SK-N-SH treated with all-trans-retinoic acid at 6 μM for 48 hours (cell line): Measurements from ENCODE around the gene ACTBL2.

Experiments
- ARNTL ChIP-seq: fragments of 450-650 bp; formaldehyde crosslinking; IDR thresholded peaks from 2 replicates; pipeline ENCODE4 v1.5.0; 2020; ENCODE audit warnings: low read depth, mild to moderate bottlenecking, moderate library complexity, borderline replicate concordance
- CREB5 ChIP-seq: fragments of 250-450 bp; sonication (Bioruptor Pico); IDR thresholded peaks from 2 replicates; pipeline ENCODE4 v1.5.1; 2020; ENCODE audit warnings: low read depth, mild to moderate bottlenecking, moderate library complexity
- ESRRG ChIP-seq: fragments of 250-450 bp; sonication (Bioruptor Pico); IDR thresholded peaks from 2 replicates; pipeline ENCODE4 v1.6.1; 2021; ENCODE audit warnings: mild to moderate bottlenecking
- GLIS3 ChIP-seq: fragments of 250-450 bp; sonication (Bioruptor Pico); IDR thresholded peaks from 2 replicates; pipeline ENCODE4 v1.5.0; 2020; ENCODE audit warnings: mild to moderate bottlenecking, moderate library complexity
- POU6F1 ChIP-seq: fragments of 250-450 bp; sonication (Bioruptor Pico); IDR thresholded peaks from 2 replicates; pipeline ENCODE4 v1.8.0; 2021; ENCODE audit warnings: low read depth, mild to moderate bottlenecking, moderate library complexity, borderline replicate concordance
- SNAI2 ChIP-seq: fragments of 250-450 bp; sonication (Bioruptor Pico); IDR thresholded peaks from 2 replicates; pipeline ENCODE4 v1.5.0; 2020; ENCODE audit warnings: mild to moderate bottlenecking, moderate library complexity
- TOX ChIP-seq: fragments of 250-450 bp; sonication (Bioruptor Pico); IDR thresholded peaks from 2 replicates; pipeline ENCODE4 v1.8.0; 2021; ENCODE audit warnings: mild to moderate bottlenecking, moderate library complexity, borderline replicate concordance
- TSHZ2 ChIP-seq: fragments of 250-450 bp; sonication (Bioruptor Pico); IDR thresholded peaks from 2 replicates; pipeline ENCODE4 v1.5.0; 2020; ENCODE audit warnings: mild to moderate bottlenecking, moderate library complexity
- ZFP3 ChIP-seq: fragments of 250-450 bp; sonication (Bioruptor Pico); IDR thresholded peaks from 2 replicates; pipeline ENCODE4 v1.5.0; 2020; ENCODE audit warnings: mild to moderate bottlenecking, moderate library complexity
- ZFP30 ChIP-seq: fragments of 450-650 bp; formaldehyde crosslinking; IDR thresholded peaks from 2 replicates; pipeline ENCODE4 v1.5.0; 2022; ENCODE audit warnings: mild to moderate bottlenecking, moderate library complexity
- ZNF70 ChIP-seq: fragments of 450-650 bp; formaldehyde crosslinking; IDR thresholded peaks from 2 replicates; pipeline ENCODE4 v1.5.0; 2020; ENCODE audit warnings: mild to moderate bottlenecking, moderate library complexity
- TF ChIP-seq, protein P1 (sequence below): fragments of 250-450 bp; sonication (Bioruptor Pico); IDR thresholded peaks from 2 replicates; pipeline ENCODE4 v1.8.0; 2020; ENCODE audit warnings: mild to moderate bottlenecking, moderate library complexity, borderline replicate concordance

GRCh38 chr5:57488215-57488955 is 5.8 kb upstream of the ACTBL2 start:
- TF ChIP-seq CREB5 (CRISPR knock-in tag) (no peak), ZFP3 (CRISPR knock-in tag) (no peak), ARNTL (CRISPR knock-in tag) (no peak), TSHZ2 (CRISPR knock-in tag) (no peak), TOX (CRISPR knock-in tag) (no peak; the same call in 1 of the 2 replicates), POU6F1 (CRISPR knock-in tag) (no peak), ZNF70 (no peak), SNAI2 (no peak), ZFP30 (no peak), GLIS3 (CRISPR knock-in tag) (no peak), ESRRG (CRISPR knock-in tag) (no peak)
- TF ChIP-seq, protein P1, sequence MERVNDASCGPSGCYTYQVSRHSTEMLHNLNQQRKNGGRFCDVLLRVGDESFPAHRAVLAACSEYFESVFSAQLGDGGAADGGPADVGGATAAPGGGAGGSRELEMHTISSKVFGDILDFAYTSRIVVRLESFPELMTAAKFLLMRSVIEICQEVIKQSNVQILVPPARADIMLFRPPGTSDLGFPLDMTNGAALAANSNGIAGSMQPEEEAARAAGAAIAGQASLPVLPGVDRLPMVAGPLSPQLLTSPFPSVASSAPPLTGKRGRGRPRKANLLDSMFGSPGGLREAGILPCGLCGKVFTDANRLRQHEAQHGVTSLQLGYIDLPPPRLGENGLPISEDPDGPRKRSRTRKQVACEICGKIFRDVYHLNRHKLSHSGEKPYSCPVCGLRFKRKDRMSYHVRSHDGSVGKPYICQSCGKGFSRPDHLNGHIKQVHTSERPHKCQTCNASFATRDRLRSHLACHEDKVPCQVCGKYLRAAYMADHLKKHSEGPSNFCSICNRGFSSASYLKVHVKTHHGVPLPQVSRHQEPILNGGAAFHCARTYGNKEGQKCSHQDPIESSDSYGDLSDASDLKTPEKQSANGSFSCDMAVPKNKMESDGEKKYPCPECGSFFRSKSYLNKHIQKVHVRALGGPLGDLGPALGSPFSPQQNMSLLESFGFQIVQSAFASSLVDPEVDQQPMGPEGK (CRISPR knock-in tag), result no peak
